ENCODE results near the gene MRPS17. TPM values are rescaled to one million over a fixed set of nuclear protein-coding genes. Genes with fewer than 3 reads are reported as not detected.

Gene MRPS17
- polyA plus RNA-seq, 1 donor (not counting 4 experiments of a cell fraction or from before 2014, with no cell fraction given), result 40.8 TPM

DNA sequence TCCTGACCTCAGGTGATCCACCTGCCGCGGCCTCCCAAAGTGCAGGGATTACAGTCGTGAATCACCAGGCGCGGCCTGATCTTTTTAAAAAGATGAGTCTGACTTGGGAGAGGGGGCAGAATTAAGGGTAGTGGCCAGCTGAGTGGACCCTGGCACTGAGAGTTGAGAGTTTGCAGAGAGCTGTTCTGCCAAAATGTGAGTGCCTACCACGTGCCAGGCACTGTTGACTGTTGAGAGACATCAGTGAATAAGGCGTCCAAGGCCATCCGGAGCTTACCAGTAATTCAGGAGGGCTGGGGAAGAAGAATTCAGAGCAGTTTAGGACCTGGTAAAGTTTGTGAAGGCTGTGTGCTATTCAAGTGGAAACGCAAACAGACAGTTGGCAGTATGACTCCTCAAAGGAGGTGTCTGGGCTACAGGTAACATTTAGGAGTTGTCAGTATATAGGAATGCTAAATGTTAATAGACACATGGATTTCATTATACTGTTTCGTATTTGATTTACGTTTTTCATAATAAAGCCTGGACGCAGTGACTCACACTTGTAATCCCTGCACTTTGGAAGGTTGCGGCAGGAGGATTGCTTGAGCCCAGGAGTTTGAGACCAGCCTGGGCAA, 14.2 kb downstream of the MRPS17 start:
- H3K79me2 ChIP-seq (ENCODE audit: control insufficient read depth, insufficient read depth, low read length), result peaks cover 11% of the 10 kb centered on the region
- peak overlapping the region; percentile 31 for H3K4me2 ChIP-seq (ENCODE audit: control insufficient read depth, extremely low read depth, insufficient read depth, low read depth, low read length)
- no peaks in the 10 kb centered on the region for H3K9me3 ChIP-seq (ENCODE audit: control insufficient read depth, low read depth, low read length)
- FAIRE-seq (peak; percentile 74), DNase-seq (ENCODE audit: low read depth, low spot score) (no peak)
- H4K20me1 ChIP-seq (ENCODE audit: control insufficient read depth, extremely low read depth, insufficient read depth, low read length), result no peaks in the 10 kb centered on the region
- H3K9me1 ChIP-seq (ENCODE audit: control insufficient read depth, extremely low read depth, insufficient read depth, low read length), result peaks cover 3% of the 10 kb centered on the region
- H3K4me3 ChIP-seq (ENCODE audit: control insufficient read depth in 2 of 3, extremely low read depth in 1 of 3, insufficient read depth in 2 of 3, low read depth in 1 of 3, low read length in 3 of 3), result no peak overlapping the region
- H3K27ac ChIP-seq (ENCODE audit: control insufficient read depth, insufficient read depth, low read length), result peak overlapping the region; percentile 57
- peaks cover 0 to 2% of the 10 kb centered on the region in 2 experiments for H3K36me3 ChIP-seq (ENCODE audit: control insufficient read depth in 2 of 2, extremely low read depth in 1 of 2, insufficient read depth in 2 of 2, low read length in 2 of 2)
- no peak overlapping the region for H2AFZ ChIP-seq (ENCODE audit: control insufficient read depth, low read length)
- dilution Hi-C loops (cut with MboI; ENCODE audit: extremely low pct_ligation_motif_present, low sequenced_read_pairs), result no loop called here
- peaks cover 22% of the 10 kb centered on the region for H3K4me1 ChIP-seq (ENCODE audit: control insufficient read depth, extremely low read depth, insufficient read depth, low read length)
- no peaks in the 10 kb centered on the region for H3K27me3 ChIP-seq (ENCODE audit: control insufficient read depth, extremely low read depth, insufficient read depth, low read length)
- no peak overlapping the region for H3K9ac ChIP-seq (ENCODE audit: control insufficient read depth, extremely low read depth, insufficient read depth, low read length)
- TF ChIP-seq EZH2 (IDR thresholded peaks at IDR 0.05; ENCODE audit: low read length), result no peak
- TF ChIP-seq, protein P1, sequence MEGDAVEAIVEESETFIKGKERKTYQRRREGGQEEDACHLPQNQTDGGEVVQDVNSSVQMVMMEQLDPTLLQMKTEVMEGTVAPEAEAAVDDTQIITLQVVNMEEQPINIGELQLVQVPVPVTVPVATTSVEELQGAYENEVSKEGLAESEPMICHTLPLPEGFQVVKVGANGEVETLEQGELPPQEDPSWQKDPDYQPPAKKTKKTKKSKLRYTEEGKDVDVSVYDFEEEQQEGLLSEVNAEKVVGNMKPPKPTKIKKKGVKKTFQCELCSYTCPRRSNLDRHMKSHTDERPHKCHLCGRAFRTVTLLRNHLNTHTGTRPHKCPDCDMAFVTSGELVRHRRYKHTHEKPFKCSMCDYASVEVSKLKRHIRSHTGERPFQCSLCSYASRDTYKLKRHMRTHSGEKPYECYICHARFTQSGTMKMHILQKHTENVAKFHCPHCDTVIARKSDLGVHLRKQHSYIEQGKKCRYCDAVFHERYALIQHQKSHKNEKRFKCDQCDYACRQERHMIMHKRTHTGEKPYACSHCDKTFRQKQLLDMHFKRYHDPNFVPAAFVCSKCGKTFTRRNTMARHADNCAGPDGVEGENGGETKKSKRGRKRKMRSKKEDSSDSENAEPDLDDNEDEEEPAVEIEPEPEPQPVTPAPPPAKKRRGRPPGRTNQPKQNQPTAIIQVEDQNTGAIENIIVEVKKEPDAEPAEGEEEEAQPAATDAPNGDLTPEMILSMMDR (optimal IDR thresholded peaks at IDR 0.05 in 1 of 3, IDR thresholded peaks at IDR 0.05 in 1 of 3, conservative IDR thresholded peaks at IDR 0.05 in 1 of 3; ENCODE audit: extremely low read depth in 1 of 3, insufficient read depth in 2 of 3, low read length in 3 of 3), result no peak

DNA sequence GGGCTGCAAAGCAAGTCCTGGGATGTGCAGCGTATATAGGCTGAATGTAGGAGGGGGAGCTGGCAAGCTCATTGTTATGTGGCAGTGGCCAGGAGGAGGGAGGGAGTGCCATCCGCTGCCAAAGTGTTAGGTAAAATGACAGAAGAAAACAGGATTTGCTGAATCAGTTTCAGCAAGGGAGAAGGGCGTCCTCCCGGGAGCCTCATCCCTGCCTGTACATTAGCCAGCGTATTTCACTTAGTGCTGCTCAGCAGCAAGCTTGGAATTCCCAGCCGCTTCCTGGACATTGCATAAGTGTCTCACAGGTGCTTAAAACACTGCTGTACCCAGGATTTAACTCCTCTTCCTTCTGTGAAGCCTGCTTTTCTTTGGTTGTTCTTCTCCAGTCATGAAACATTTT, 15.2 kb downstream of the MRPS17 start:
- no peak overlapping the region for H3K9ac ChIP-seq (ENCODE audit: control insufficient read depth, extremely low read depth, insufficient read depth, low read length)
- H3K4me2 ChIP-seq (ENCODE audit: control insufficient read depth, extremely low read depth, insufficient read depth, low read depth, low read length), result no peak overlapping the region
- peaks cover 0 to 2% of the 10 kb centered on the region in 2 experiments for H3K36me3 ChIP-seq (ENCODE audit: control insufficient read depth in 2 of 2, extremely low read depth in 1 of 2, insufficient read depth in 2 of 2, low read length in 2 of 2)
- H3K27ac ChIP-seq (ENCODE audit: control insufficient read depth, insufficient read depth, low read length), result no peak overlapping the region
- no peak for DNase-seq (ENCODE audit: low read depth, low spot score)
- H3K4me1 ChIP-seq (ENCODE audit: control insufficient read depth, extremely low read depth, insufficient read depth, low read length), result peaks cover 22% of the 10 kb centered on the region
- H2AFZ ChIP-seq (ENCODE audit: control insufficient read depth, low read length), result no peak overlapping the region
- no peaks in the 10 kb centered on the region for H3K27me3 ChIP-seq (ENCODE audit: control insufficient read depth, extremely low read depth, insufficient read depth, low read length)
- dilution Hi-C loops (cut with MboI; ENCODE audit: extremely low pct_ligation_motif_present, low sequenced_read_pairs), result no loop called here
- H3K9me3 ChIP-seq (ENCODE audit: control insufficient read depth, low read depth, low read length), result no peaks in the 10 kb centered on the region
- no peaks in the 10 kb centered on the region for H4K20me1 ChIP-seq (ENCODE audit: control insufficient read depth, extremely low read depth, insufficient read depth, low read length)
- H3K79me2 ChIP-seq (ENCODE audit: control insufficient read depth, insufficient read depth, low read length), result peaks cover 16% of the 10 kb centered on the region
- no peak for TF ChIP-seq EZH2 (IDR thresholded peaks at IDR 0.05; ENCODE audit: low read length)
- TF ChIP-seq, protein P1 (optimal IDR thresholded peaks at IDR 0.05 in 1 of 3, IDR thresholded peaks at IDR 0.05 in 1 of 3, conservative IDR thresholded peaks at IDR 0.05 in 1 of 3; ENCODE audit: extremely low read depth in 1 of 3, insufficient read depth in 2 of 3, low read length in 3 of 3), result no peak
- no peak for FAIRE-seq
- H3K4me3 ChIP-seq (ENCODE audit: control insufficient read depth in 2 of 3, extremely low read depth in 1 of 3, insufficient read depth in 2 of 3, low read depth in 1 of 3, low read length in 3 of 3), result no peak overlapping the region
- peaks cover 3% of the 10 kb centered on the region for H3K9me1 ChIP-seq (ENCODE audit: control insufficient read depth, extremely low read depth, insufficient read depth, low read length)
